ENCODE results near the gene PTH2. TPM values are rescaled to one million over a fixed set of nuclear protein-coding genes. Genes with fewer than 3 reads are reported as not detected.
A peak's percentile ranks its signal among the peaks of the same experiment; 100 is the strongest.

Gene PTH2
- total and polyA plus RNA-seq, 10 of the 15 experiments (the other 5 are each of a cell fraction or from before 2014, with no cell fraction given), result not detected

GRCh38 chr19:49433240-49433901, 10.1 kb upstream of the PTH2 start:
- intact Hi-C loops (cut with micrococcal nuclease; ENCODE audit: unreplicated experiment), result no loop called here
- FAIRE-seq, result no peak
- Histone ChIP-seq H3K36me3 (ENCODE audit: control insufficient read depth in 2 of 2, insufficient read depth in 2 of 2, low read length in 1 of 2) (no peaks in the 10 kb centered on the region), H3K4me2 (ENCODE audit: control insufficient read depth, insufficient read depth) (no peak overlapping the region), H3K4me1 (ENCODE audit: control insufficient read depth, insufficient read depth, low read length) (no peaks in the 10 kb centered on the region), H3K27ac (ENCODE audit: control insufficient read depth, insufficient read depth) (no peak overlapping the region), H4K20me1 (ENCODE audit: control insufficient read depth, insufficient read depth) (no peaks in the 10 kb centered on the region), H3K9ac (ENCODE audit: control insufficient read depth, insufficient read depth, low read length) (no peak overlapping the region), H3K27me3 (replicated peaks in 1 of 2; ENCODE audit: control insufficient read depth in 2 of 2, insufficient read depth in 2 of 2, low read length in 1 of 2) (peaks cover 5 to 12% of the 10 kb centered on the region in 2 experiments), H3K4me3 (no peak overlapping the region), H2AFZ (ENCODE audit: control insufficient read depth, low read depth, low read length) (no peak overlapping the region), H3K79me2 (ENCODE audit: control insufficient read depth, insufficient read depth, low read length) (no peaks in the 10 kb centered on the region), H3K9me3 (replicated peaks; ENCODE audit: control insufficient read depth, insufficient read depth, low read length) (no peaks in the 10 kb centered on the region)
- ChIA-PET RAD21 (ENCODE audit: unreplicated experiment) (no interaction called here), CTCF (no interaction called here), POLR2A (no interaction called here), SMC1A (ENCODE audit: uncharacterized antibody, unreplicated experiment) (no interaction called here)
- no peak for TF ChIP-seq MTA3 (IDR thresholded peaks at IDR 0.05; ENCODE audit: borderline replicate concordance, low read length)
- TF ChIP-seq NFYA (IDR thresholded peaks at IDR 0.05; ENCODE audit: borderline replicate concordance, low read depth, low read length), result no peak
- 0 out of 2 replicates have a peak, but pooled peaks have one; percentile 37 for TF ChIP-seq EZH2 (IDR thresholded peaks at IDR 0.05; ENCODE audit: borderline replicate concordance, control insufficient read depth, low read depth, low read length)
- no peak for TF ChIP-seq MEF2A (IDR thresholded peaks at IDR 0.05; ENCODE audit: insufficient read depth, low read depth, low read length)
- no peak for ATAC-seq
- no TSS peak for BruUV-seq (replicated peaks)
- 29% methylated on average over 30 of the region's 31 CpGs for WGBS (ENCODE audit: insufficient coverage, insufficient replicate concordance, low lambda C conversion rate, missing lambda C conversion rate)
- in situ Hi-C loops (cut with MboI), result no loop called here
- no peak for DNase-seq (ENCODE audit: low read depth, low spot score)

- Histone ChIP-seq H2AFZ (ENCODE audit: control insufficient read depth, low read depth, low read length) (no peak overlapping the region), H3K79me2 (ENCODE audit: control insufficient read depth, insufficient read depth, low read length) (no peaks in the 10 kb centered on the region), H3K4me1 (ENCODE audit: control insufficient read depth, insufficient read depth, low read length) (no peaks in the 10 kb centered on the region; the same call in 1 of the 2 replicates), H3K4me3 (no peak overlapping the region), H3K27me3 (replicated peaks in 1 of 2; ENCODE audit: control insufficient read depth in 2 of 2, insufficient read depth in 2 of 2, low read length in 1 of 2) (peaks cover 7 to 14% of the 10 kb centered on the region in 2 experiments), H4K20me1 (ENCODE audit: control insufficient read depth, insufficient read depth) (no peaks in the 10 kb centered on the region), H3K9ac (ENCODE audit: control insufficient read depth, insufficient read depth, low read length) (no peak overlapping the region), H3K9me3 (replicated peaks; ENCODE audit: control insufficient read depth, insufficient read depth, low read length) (no peaks in the 10 kb centered on the region), H3K4me2 (ENCODE audit: control insufficient read depth, insufficient read depth) (no peak overlapping the region), H3K36me3 (ENCODE audit: control insufficient read depth in 2 of 2, insufficient read depth in 2 of 2, low read length in 1 of 2) (no peaks in the 10 kb centered on the region), H3K27ac (ENCODE audit: control insufficient read depth, insufficient read depth) (no peak overlapping the region)
- WGBS (ENCODE audit: insufficient coverage, insufficient replicate concordance, low lambda C conversion rate, missing lambda C conversion rate), result 12% methylated on average over 47 of the region's 63 CpGs
- ChIA-PET CTCF (interaction anchor here (0.9 to 1.9 kb wide), 3 partner anchors 30 to 98 kb away, joined by 3 to 5 read pairs (median 3); no protein-coding TSS in a partner anchor), SMC1A (ENCODE audit: uncharacterized antibody, unreplicated experiment) (interaction anchor here (1.2 kb wide), 1 partner anchor 13 kb away, joined by 3 read pairs; no protein-coding TSS in a partner anchor), POLR2A (no interaction called here), RAD21 (ENCODE audit: unreplicated experiment) (no interaction called here)
- ATAC-seq (0 out of 3 replicates have a peak, but pooled peaks have one; percentile 27), FAIRE-seq (no peak), DNase-seq (ENCODE audit: low read depth, low spot score) (no peak)
- no TSS peak for BruUV-seq (replicated peaks)
- in situ Hi-C loops (cut with MboI) (no loop called here), intact Hi-C loops (cut with micrococcal nuclease; ENCODE audit: unreplicated experiment) (no loop called here)
- TF ChIP-seq RELA (IDR thresholded peaks at IDR 0.05; ENCODE audit: borderline replicate concordance, partially characterized antibody), result no peak
- TF ChIP-seq MEF2A (IDR thresholded peaks at IDR 0.05; ENCODE audit: insufficient read depth, low read depth, low read length), result no peak
- no peak for TF ChIP-seq NR2F1 (conservative IDR thresholded peaks at IDR 0.05)
- TF ChIP-seq SUPT20H (IDR thresholded peaks at IDR 0.05; ENCODE audit: borderline replicate concordance, control insufficient read depth, low read depth, low read length), result no peak
- no peak for TF ChIP-seq MEF2B (IDR thresholded peaks at IDR 0.05; ENCODE audit: partially characterized antibody, poor library complexity, severe bottlenecking)
- no peak for TF ChIP-seq TCF7 (IDR thresholded peaks at IDR 0.05; ENCODE audit: borderline replicate concordance)
Measured at GRCh38 chr19:49432141-49433073, 9.2 kb upstream of the PTH2 start.

Measured in GM12878 (cell line).